ENCODE data around the gene MAGI2. TPM values are rescaled to one million over a fixed set of nuclear protein-coding genes. Genes with fewer than 3 reads are reported as not detected.

Gene MAGI2
- polyA plus RNA-seq, 4 donors: 8.3 to 40.6 (median 33.9) TPM

GRCh38 chr7:79282070-79282694 is 171.3 kb downstream of the MAGI2 start:
- DNase-seq (ENCODE audit: low read depth in 4 of 4, low spot score in 3 of 4): peak in 1 of 4 donors; percentile 27

- no peak for DNase-seq (ENCODE audit: low read depth in 4 of 4, low spot score in 3 of 4)
Observed at GRCh38 chr7:79281426-79281825, 172.0 kb downstream of the MAGI2 start.

- no peak for DNase-seq (ENCODE audit: low read depth in 4 of 4, low spot score in 3 of 4)
Observed at GRCh38 chr7:79272938-79273337, 180.5 kb downstream of the MAGI2 start.

- DNase-seq (ENCODE audit: low read depth in 4 of 4, low spot score in 3 of 4): no peak
Observed at GRCh38 chr7:79272066-79272669, 181.3 kb downstream of the MAGI2 start.

GRCh38 chr7:79268730-79269129 is 184.7 kb downstream of the MAGI2 start:
- no peak for DNase-seq (ENCODE audit: low read depth in 4 of 4, low spot score in 3 of 4)

- no peak for DNase-seq (ENCODE audit: low read depth in 4 of 4, low spot score in 3 of 4)
Observed at GRCh38 chr7:79258826-79259225, 194.6 kb downstream of the MAGI2 start.

- no peak for DNase-seq (ENCODE audit: low read depth in 4 of 4, low spot score in 3 of 4)
Observed at GRCh38 chr7:79257959-79258358, 195.5 kb downstream of the MAGI2 start.

GRCh38 chr7:79245623-79246249 is 207.7 kb downstream of the MAGI2 start:
- DNase-seq (ENCODE audit: low read depth in 4 of 4, low spot score in 3 of 4): no peak

- no peak for DNase-seq (ENCODE audit: low read depth in 4 of 4, low spot score in 3 of 4)
Observed at GRCh38 chr7:79244482-79244881, 209.0 kb downstream of the MAGI2 start.

- DNase-seq (ENCODE audit: low read depth in 4 of 4, low spot score in 3 of 4): no peak
Observed at GRCh38 chr7:79241288-79242060, 212.0 kb downstream of the MAGI2 start.

GRCh38 chr7:79240413-79240812 is 213.1 kb downstream of the MAGI2 start:
- no peak for DNase-seq (ENCODE audit: low read depth in 4 of 4, low spot score in 3 of 4)

GRCh38 chr7:79236352-79237028 is 217.0 kb downstream of the MAGI2 start:
- no peak for DNase-seq (ENCODE audit: low read depth in 4 of 4, low spot score in 3 of 4)

GRCh38 chr7:79227044-79227443 is 226.4 kb downstream of the MAGI2 start:
- no peak for DNase-seq (ENCODE audit: low read depth in 4 of 4, low spot score in 3 of 4)

GRCh38 chr7:79221211-79221610 is 232.3 kb downstream of the MAGI2 start:
- no peak for DNase-seq (ENCODE audit: low read depth in 4 of 4, low spot score in 3 of 4)

- DNase-seq (ENCODE audit: low read depth in 4 of 4, low spot score in 3 of 4): no peak
Observed at GRCh38 chr7:79217976-79218626, 235.4 kb downstream of the MAGI2 start.

- no peak for DNase-seq (ENCODE audit: low read depth in 4 of 4, low spot score in 3 of 4)
Observed at GRCh38 chr7:79217468-79217867, 236.0 kb downstream of the MAGI2 start.

- DNase-seq (ENCODE audit: low read depth in 4 of 4, low spot score in 3 of 4): no peak
Observed at GRCh38 chr7:79216236-79216635, 237.2 kb downstream of the MAGI2 start.

- no peak for DNase-seq (ENCODE audit: low read depth in 4 of 4, low spot score in 3 of 4)
Observed at GRCh38 chr7:79212334-79212733, 241.1 kb downstream of the MAGI2 start.

GRCh38 chr7:79211724-79212123 is 241.7 kb downstream of the MAGI2 start:
- no peak for DNase-seq (ENCODE audit: low read depth in 4 of 4, low spot score in 3 of 4)

- DNase-seq (ENCODE audit: low read depth in 4 of 4, low spot score in 3 of 4): no peak
Observed at GRCh38 chr7:79199961-79200360, 253.5 kb downstream of the MAGI2 start.
